Astrocyte (in vitro differentiated cells and primary cell): ENCODE results near the gene GTF2F1.

Experiments used
- EZH2 ChIP-seq: IDR thresholded peaks from 2 replicates; pipeline ENCODE4 v1.6.1; 2012; ENCODE audit warnings: mild to moderate bottlenecking, low read length, inconsistent platforms; ENCODE audit not compliant: insufficient read depth
- TF ChIP-seq, protein P1 (sequence below): IDR thresholded peaks from 2 replicates; pipeline ENCODE4 v1.5.1; 2011; ENCODE audit warnings: low read depth, mild to moderate bottlenecking, inconsistent platforms, low read length, moderate library complexity; ENCODE audit not compliant: insufficient read depth

DNA sequence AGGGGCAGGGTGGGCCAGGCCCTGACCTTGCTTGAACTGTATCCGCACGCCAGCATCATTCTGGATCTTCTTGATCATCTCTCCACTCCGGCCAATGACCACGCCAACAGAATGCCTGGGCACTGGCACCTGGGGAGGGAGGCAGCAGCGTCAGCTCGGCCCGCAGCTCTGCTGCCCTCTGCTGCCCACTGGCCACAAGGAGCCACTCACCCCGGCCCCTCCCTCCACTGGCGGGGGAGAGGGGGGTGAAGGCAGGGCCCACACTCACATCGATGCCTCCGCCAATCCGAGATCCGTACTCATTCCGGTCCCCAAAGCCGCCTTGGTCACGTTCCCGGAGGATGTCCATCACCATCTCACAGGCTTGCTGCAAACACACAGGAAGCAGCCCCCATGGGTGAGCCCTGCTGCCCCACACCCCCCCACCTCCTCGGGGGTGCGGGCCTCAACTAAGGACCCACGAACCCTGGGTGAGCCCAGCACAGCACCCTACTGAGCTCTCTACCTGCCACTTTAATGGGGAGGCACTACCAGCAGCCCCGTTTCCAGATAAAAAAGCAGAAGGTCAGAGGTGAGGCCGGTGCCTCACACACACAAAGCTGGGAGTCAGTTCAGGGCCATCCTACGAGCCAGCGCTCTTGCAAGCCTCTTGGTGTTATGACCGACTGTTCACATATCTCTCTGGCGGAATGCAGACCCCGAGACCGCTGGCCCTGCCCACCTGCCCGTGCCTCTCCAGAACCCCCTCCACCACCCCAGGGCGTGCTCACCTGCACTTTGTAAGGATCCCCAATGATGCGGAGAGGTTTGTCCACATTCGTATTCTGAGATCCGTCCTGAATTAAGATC lies 25.0 kb upstream of the GTF2F1 start:
- TF ChIP-seq, protein P1, sequence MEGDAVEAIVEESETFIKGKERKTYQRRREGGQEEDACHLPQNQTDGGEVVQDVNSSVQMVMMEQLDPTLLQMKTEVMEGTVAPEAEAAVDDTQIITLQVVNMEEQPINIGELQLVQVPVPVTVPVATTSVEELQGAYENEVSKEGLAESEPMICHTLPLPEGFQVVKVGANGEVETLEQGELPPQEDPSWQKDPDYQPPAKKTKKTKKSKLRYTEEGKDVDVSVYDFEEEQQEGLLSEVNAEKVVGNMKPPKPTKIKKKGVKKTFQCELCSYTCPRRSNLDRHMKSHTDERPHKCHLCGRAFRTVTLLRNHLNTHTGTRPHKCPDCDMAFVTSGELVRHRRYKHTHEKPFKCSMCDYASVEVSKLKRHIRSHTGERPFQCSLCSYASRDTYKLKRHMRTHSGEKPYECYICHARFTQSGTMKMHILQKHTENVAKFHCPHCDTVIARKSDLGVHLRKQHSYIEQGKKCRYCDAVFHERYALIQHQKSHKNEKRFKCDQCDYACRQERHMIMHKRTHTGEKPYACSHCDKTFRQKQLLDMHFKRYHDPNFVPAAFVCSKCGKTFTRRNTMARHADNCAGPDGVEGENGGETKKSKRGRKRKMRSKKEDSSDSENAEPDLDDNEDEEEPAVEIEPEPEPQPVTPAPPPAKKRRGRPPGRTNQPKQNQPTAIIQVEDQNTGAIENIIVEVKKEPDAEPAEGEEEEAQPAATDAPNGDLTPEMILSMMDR, result peak; percentile 21
- TF ChIP-seq EZH2, result no peak
